Muscle of back (tissue), 11 donors: Measurements from ENCODE around the gene SPEM2. TPM values are rescaled to one million over a fixed set of nuclear protein-coding genes. Genes with fewer than 3 reads are reported as not detected.
"Not testable (repeated sequence)": the region's sequence is repeated elsewhere in the genome, so short reads cannot be mapped to it uniquely, and the experiment has no call there.

Source experiments
- DNase-seq, 3 donors: peaks; one replicate each; pipeline versions ENCODE4 v3.0.0 to v3.0.0-alpha.2; 2013
- polyA plus RNA-seq, 10 donors: library from polyadenylated mRNA; unstranded; fragments of 120-200 nt; gene quantifications; one replicate each; pipeline ENCODE4 v1.2.1, GENCODE V29; 2013; ENCODE audit not compliant: insufficient read length in 10 of 10

Gene SPEM2
- polyA plus RNA-seq, 10 donors = not detected

DNA sequence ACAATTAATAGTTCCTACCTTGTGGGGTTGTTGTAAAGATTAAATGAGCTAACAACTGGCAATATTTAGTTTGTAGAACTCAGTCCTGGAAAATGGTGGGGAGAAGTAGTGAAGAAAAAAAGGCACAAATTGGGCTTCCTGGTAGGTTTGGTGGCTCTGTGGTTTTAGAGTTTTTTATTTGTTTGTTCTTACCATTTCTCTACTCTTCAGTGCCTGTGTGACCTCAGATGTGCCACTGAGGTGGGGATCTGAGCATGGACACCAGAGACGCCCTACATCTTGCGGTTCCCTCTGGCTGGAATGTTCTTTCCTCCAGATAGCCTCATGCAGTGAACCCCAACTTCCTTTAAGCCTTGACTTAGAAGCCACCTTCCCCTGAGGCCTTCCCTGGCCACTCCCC is 46.3 kb downstream of the SPEM2 start:
- DNase-seq = no peak

DNA sequence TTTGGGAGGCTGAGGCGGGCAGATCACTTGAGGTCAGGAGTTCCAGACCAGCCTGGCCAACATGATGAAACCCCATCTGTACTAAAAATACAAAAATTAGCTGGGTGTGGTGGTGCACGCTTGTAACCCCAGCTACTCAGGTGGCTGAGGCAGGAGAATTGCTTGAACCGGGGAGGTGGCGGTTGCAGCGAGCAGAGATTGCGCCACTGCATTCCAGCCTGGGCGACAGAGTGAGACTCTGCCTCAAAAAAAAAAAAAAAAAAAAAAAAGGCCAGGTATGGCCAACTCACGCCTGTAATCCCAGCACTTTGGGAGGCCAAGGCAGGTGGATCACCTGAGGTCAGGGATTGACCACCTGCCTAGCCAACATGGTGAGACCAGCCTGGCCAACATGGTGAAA is 49.4 kb downstream of the SPEM2 start:
- not testable (repeated sequence) for DNase-seq

DNA sequence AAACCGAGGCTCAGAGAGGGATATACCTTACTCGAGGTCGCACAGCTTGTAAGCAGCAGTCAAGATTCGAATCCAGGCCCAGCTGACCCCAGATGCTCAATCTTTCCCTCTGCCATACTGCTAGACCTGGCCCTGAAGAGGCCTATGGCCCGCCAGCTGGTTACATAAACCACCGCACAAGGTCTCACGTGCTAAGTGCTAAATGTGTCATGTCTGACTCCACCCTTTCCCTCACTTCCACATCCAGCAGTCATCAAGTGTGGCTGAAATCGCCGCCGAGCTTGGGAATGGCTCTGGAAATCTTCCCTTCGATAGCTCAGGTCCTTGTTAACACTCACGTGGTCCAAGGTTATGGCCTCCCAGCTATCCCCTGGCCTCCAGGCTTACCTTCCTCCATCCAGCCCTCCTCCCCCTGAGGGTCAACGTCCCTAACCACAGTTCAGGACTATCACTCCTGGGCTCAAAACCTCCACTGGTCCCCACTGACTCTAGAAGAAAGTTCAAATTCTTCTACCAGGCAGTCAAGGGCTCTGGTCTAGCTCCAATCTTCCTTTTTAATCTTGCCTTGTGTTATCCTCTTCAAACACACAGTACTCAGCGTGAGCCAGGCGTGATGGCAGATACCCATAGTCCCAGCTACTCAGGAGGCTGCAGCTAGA is 50.5 kb downstream of the SPEM2 start:
- peak in 1 of 3 donors; percentile 49 for DNase-seq

DNA sequence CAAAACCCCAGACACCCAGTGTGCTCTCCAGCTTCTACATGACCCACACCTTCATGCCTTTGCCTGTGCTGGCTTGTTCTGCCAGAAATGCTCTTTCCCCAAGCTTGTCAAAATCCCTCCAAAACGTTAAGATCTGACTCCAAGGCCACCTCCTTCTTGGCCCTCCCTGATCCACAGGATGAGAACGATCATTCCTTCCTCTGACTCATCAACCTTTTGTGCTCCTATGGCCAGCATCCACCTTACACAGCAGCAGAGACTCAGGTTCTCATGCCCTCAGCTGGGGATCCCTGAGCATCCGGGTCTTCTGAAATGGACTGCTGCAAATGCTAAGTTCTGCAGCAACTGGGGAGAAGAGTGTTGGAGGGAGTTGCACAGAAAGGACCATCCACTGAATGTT is 51.1 kb downstream of the SPEM2 start:
- DNase-seq = no peak

DNA sequence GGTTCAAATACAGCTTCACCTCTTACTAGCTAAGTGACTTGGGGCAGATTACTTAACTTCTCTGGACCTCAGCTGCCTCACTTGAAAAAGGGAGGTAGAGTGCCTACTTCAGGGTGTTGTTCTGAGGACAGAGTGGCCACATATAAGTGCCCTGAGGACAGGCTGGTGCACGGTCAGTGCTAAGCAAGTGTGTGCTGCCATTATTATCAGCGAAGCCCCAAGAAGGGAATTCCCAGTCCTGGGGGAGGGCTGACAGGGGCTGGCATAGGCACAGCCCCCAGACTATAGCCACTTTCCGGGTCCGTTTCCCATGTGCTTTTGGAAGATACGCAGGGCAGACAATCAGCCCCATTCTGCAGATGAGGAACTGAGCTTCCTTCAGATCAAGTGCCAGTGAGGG is 51.5 kb downstream of the SPEM2 start:
- DNase-seq = no peak

Other genes with a start within 250 kb of the SPEM2 start
- 1 to 10 TPM; 1.6 to 6.5 (median 2.3) TPM for gene ASGR1, start 246.2 kb upstream of the SPEM2 start, polyA plus RNA-seq
- 10 to 100 TPM; 15.3 to 31.0 (median 21.1) TPM for gene DLG4, start 205.8 kb upstream of the SPEM2 start, polyA plus RNA-seq
- 100 to 1,000 TPM; 178 to 376 (median 256) TPM for gene ACADVL, start 205.7 kb upstream of the SPEM2 start, polyA plus RNA-seq
- 10 to 100 TPM; 24.5 to 40.5 (median 34.9) TPM for gene DVL2, start 191.1 kb upstream of the SPEM2 start, polyA plus RNA-seq
- 10 to 100 TPM; 28.1 to 46.1 (median 34.4) TPM for gene PHF23, start 186.2 kb upstream of the SPEM2 start, polyA plus RNA-seq
- gene GABARAP, start 183.2 kb upstream of the SPEM2 start, polyA plus RNA-seq = 100 to 1,000 TPM; 271 to 406 (median 306) TPM
- 100 to 1,000 TPM; 153 to 190 (median 180) TPM for gene CTDNEP1, start 173.9 kb upstream of the SPEM2 start, polyA plus RNA-seq
- gene ELP5, start 173.4 kb upstream of the SPEM2 start, polyA plus RNA-seq = 10 to 100 TPM; 31.9 to 64.8 (median 35.7) TPM
- gene CLDN7, start 163.1 kb upstream of the SPEM2 start, polyA plus RNA-seq = 1 to 10 TPM in 5 of 10 donors, under 1 TPM in 5; 0.47 to 3.0 (median 1.1) TPM
- 10 to 100 TPM in 9 of 10 donors, 1 to 10 TPM in 1; 7.7 to 32.4 (median 26.1) TPM for gene SLC2A4, start 143.9 kb upstream of the SPEM2 start, polyA plus RNA-seq
- gene YBX2, start 131.0 kb upstream of the SPEM2 start, polyA plus RNA-seq = 1 to 10 TPM; 1.2 to 4.2 (median 1.9) TPM
- 100 to 1,000 TPM; 225 to 344 (median 294) TPM for gene EIF5A, start 118.0 kb upstream of the SPEM2 start, polyA plus RNA-seq
- gene GPS2, start 110.3 kb upstream of the SPEM2 start, polyA plus RNA-seq = 10 to 100 TPM; 49.3 to 70.2 (median 58.7) TPM
- 10 to 100 TPM; 13.6 to 20.6 (median 18.6) TPM for gene NEURL4, start 96.3 kb upstream of the SPEM2 start, polyA plus RNA-seq
- gene ACAP1, start 89.1 kb upstream of the SPEM2 start, polyA plus RNA-seq = 10 to 100 TPM in 2 of 10 donors, 1 to 10 TPM in 8; 5.3 to 19.6 (median 8.5) TPM
- 10 to 100 TPM in 1 of 10 donors, 1 to 10 TPM in 9; 5.8 to 10.3 (median 7.5) TPM for gene KCTD11, start 73.5 kb upstream of the SPEM2 start, polyA plus RNA-seq
- not detected for gene TMEM95, start 70.5 kb upstream of the SPEM2 start, polyA plus RNA-seq
- gene TNK1, start 44.5 kb upstream of the SPEM2 start, polyA plus RNA-seq = 1 to 10 TPM in 2 of 10 donors, under 1 TPM in 7, not detected in 1; 0.22 to 1.4 (median 0.69) TPM
- gene PLSCR3, start 31.1 kb upstream of the SPEM2 start, polyA plus RNA-seq = 10 to 100 TPM; 20.4 to 35.0 (median 27.2) TPM
- gene TMEM256, start 21.5 kb upstream of the SPEM2 start, polyA plus RNA-seq = 10 to 100 TPM; 49.0 to 60.9 (median 54.0) TPM
- 10 to 100 TPM; 19.9 to 33.1 (median 25.5) TPM for gene NLGN2, start 17.8 kb upstream of the SPEM2 start, polyA plus RNA-seq
- gene SPEM1, start 5.3 kb upstream of the SPEM2 start, polyA plus RNA-seq = not detected
- gene SPEM3, start 3.2 kb downstream of the SPEM2 start, polyA plus RNA-seq = under 1 TPM in 1 of 10 donors, not detected in 9; 0.04 TPM
- 1 to 10 TPM in 4 of 10 donors, under 1 TPM in 6; 0.52 to 1.4 (median 0.92) TPM for gene TMEM102, start 9.8 kb downstream of the SPEM2 start, polyA plus RNA-seq
- 1 to 10 TPM; 1.3 to 5.1 (median 3.1) TPM for gene FGF11, start 13.9 kb downstream of the SPEM2 start, polyA plus RNA-seq
- gene CHRNB1, start 19.4 kb downstream of the SPEM2 start, polyA plus RNA-seq = 10 to 100 TPM; 51.8 to 85.8 (median 71.8) TPM
- gene ZBTB4, start 54.0 kb downstream of the SPEM2 start, polyA plus RNA-seq = 10 to 100 TPM; 22.1 to 27.1 (median 24.9) TPM
- gene SLC35G6, start 55.8 kb downstream of the SPEM2 start, polyA plus RNA-seq = under 1 TPM in 8 of 10 donors, not detected in 2; 0.16 to 0.59 (median 0.20) TPM
- 10 to 100 TPM; 50.2 to 72.7 (median 58.4) TPM for gene POLR2A, start 58.8 kb downstream of the SPEM2 start, polyA plus RNA-seq
- gene TNFSF12, start 123.4 kb downstream of the SPEM2 start, polyA plus RNA-seq = 10 to 100 TPM; 22.2 to 38.2 (median 29.8) TPM
- gene TNFSF13, start 133.1 kb downstream of the SPEM2 start, polyA plus RNA-seq = 1 to 10 TPM; 2.4 to 6.3 (median 4.0) TPM
- 10 to 100 TPM; 34.8 to 44.0 (median 39.9) TPM for gene SENP3, start 136.3 kb downstream of the SPEM2 start, polyA plus RNA-seq
- gene CD68, start 154.0 kb downstream of the SPEM2 start, polyA plus RNA-seq = 10 to 100 TPM; 23.6 to 41.0 (median 27.5) TPM
- gene MPDU1, start 158.2 kb downstream of the SPEM2 start, polyA plus RNA-seq = 10 to 100 TPM; 41.0 to 62.0 (median 48.0) TPM
- 1 to 10 TPM; 1.1 to 4.3 (median 2.0) TPM for gene SOX15, start 164.5 kb downstream of the SPEM2 start, polyA plus RNA-seq
- 10 to 100 TPM; 32.0 to 41.2 (median 39.2) TPM for gene FXR2, start 189.3 kb downstream of the SPEM2 start, polyA plus RNA-seq
- 10 to 100 TPM; 62.1 to 80.1 (median 77.9) TPM for gene SAT2, start 202.2 kb downstream of the SPEM2 start, polyA plus RNA-seq
- 1 to 10 TPM in 4 of 10 donors, under 1 TPM in 6; 0.21 to 1.5 (median 0.91) TPM for gene SHBG, start 204.5 kb downstream of the SPEM2 start, polyA plus RNA-seq
- 10 to 100 TPM; 12.9 to 38.1 (median 27.0) TPM for gene ATP1B2, start 225.3 kb downstream of the SPEM2 start, polyA plus RNA-seq